Spleen (tissue), 7 donors: Measurements from ENCODE around the gene SPEN.

Source experiments
- POLR2A ChIP-seq, 3 donors: fragments of 450-650 bp; IDR thresholded peaks; one replicate each; pipeline ENCODE4 v1.5.1; 2017; ENCODE audit warnings: antibody characterized with exemption in 3 of 3, mild to moderate bottlenecking in 1 of 3
- TF ChIP-seq, protein P1 (sequence below), 11 experiments: fragments of 200-600 bp in 7 of 11; fragments of 450-650 bp in 4 of 11; sonication (generic) in 4 of 11; IDR thresholded peaks in 8 of 11; conservative IDR thresholded peaks in 3 of 11; 1 replicate in 7 of 11; 2 replicates in 4 of 11; pipeline versions ENCODE4 v1.4.0 to v1.8.0; 2016 to 2021; ENCODE audit warnings: antibody characterized with exemption in 11 of 11, inconsistent platforms in 4 of 11, mild to moderate bottlenecking in 1 of 11
- donor health status: DM: no; HTN: no; CAD: no; lungs with moderate emphysema.
- donor health status: DM: no; HTN: no; CAD: no.
- donor health status: DM: no; HTN: no; CAD: no.

DNA sequence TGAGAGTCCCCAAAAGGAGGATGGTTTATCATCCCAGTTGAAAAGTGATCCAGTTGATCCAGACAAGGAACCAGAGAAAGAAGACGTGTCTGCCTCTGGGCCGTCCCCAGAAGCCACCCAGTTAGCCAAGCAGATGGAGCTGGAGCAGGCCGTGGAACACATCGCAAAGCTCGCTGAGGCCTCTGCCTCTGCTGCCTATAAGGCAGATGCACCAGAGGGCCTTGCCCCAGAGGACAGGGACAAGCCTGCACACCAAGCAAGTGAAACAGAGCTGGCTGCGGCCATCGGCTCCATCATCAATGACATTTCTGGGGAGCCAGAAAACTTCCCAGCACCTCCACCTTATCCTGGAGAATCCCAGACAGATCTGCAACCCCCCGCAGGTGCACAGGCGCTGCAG, 85.1 kb downstream of the SPEN start:
- TF ChIP-seq, protein P1, sequence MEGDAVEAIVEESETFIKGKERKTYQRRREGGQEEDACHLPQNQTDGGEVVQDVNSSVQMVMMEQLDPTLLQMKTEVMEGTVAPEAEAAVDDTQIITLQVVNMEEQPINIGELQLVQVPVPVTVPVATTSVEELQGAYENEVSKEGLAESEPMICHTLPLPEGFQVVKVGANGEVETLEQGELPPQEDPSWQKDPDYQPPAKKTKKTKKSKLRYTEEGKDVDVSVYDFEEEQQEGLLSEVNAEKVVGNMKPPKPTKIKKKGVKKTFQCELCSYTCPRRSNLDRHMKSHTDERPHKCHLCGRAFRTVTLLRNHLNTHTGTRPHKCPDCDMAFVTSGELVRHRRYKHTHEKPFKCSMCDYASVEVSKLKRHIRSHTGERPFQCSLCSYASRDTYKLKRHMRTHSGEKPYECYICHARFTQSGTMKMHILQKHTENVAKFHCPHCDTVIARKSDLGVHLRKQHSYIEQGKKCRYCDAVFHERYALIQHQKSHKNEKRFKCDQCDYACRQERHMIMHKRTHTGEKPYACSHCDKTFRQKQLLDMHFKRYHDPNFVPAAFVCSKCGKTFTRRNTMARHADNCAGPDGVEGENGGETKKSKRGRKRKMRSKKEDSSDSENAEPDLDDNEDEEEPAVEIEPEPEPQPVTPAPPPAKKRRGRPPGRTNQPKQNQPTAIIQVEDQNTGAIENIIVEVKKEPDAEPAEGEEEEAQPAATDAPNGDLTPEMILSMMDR (IDR thresholded peaks at IDR 0.05 in 8 of 11, conservative IDR thresholded peaks at IDR 0.05 in 3 of 11), result no peak
- TF ChIP-seq POLR2A (IDR thresholded peaks at IDR 0.05), result no peak
